GM18867 (cell line): ENCODE measurements around the gene CELA2A.
"Not testable (repeated sequence)": the region's sequence is repeated elsewhere in the genome, so short reads cannot be mapped to it uniquely, and the experiment has no call there.

ENCODE experiments used
- ATAC-seq: cut with Tn5 transposase; IDR thresholded peaks from one replicate; pipeline ENCODE4 v1.9.1; 2021; ENCODE audit warnings: mild to moderate bottlenecking, moderate library complexity; ENCODE audit not compliant: unreplicated experiment

The CELA2A gene

DNA sequence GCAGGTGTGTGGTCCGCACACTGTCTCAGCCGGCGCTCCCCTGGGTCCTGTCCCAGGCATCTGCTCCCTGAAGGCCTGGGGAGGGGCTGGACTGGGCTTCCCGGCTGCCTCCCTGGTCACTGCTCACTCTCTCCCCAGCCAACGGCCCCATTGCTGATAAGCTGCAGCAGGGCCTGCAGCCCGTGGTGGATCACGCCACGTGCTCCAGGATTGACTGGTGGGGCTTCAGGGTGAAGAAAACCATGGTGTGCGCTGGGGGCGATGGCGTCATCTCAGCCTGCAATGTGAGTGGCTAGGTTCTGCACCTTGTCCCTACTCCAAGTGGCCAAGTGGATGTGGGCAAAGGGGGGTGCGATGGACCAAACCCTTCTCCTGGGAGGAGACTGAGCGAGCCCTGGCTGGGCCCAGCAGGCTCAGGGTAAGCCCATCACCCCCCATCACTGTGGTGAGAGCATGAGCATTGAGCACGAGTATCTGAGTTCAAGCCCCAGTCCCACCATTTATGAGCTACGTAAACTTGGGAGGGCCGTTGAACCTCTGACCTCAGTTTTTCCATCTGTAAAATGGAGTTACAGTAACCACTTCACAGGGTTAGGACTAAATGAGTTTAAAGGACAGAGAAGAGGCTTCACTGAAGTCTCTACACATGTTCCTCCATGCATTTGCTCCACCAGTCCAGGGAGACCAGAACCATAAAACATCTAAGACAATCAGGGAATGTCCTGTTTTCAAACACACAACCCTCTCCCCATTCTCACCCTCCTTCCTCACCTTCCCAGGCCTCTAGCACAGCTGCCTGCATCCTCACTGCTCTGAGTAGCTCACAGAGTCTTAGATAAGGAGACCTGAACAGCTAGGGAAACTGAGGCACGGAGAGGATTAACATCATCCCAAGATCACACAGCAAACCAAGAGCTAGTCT, 11.8 kb upstream of the CELA2A start:
- no peak for ATAC-seq

DNA sequence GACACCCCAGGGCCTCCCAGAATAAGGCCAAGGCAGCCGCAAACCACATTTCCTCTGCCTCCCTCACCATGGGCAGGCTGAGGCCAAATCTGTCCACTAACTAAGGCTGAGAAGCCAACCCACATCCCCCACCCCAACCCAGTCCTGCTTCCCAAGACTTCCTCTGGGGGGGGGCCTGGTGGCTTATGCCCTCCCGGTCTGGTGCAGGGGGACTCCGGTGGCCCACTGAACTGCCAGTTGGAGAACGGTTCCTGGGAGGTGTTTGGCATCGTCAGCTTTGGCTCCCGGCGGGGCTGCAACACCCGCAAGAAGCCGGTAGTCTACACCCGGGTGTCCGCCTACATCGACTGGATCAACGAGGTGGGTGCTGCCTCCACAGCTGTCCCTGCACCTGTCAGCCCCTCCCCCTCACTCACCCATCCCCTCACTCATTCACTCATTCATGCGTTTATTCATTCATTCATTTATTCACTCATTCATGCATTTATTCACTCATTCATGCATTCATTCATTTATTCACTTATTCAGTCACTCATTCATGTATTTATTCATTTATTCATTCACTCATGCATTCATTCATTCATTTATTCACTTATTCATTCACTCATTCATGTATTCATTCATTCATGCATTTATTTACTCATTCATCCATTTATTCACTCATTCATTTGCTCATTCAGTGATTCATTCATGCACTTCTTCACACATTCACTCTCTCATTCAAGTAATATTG, 11.0 kb upstream of the CELA2A start:
- ATAC-seq, result no peak

DNA sequence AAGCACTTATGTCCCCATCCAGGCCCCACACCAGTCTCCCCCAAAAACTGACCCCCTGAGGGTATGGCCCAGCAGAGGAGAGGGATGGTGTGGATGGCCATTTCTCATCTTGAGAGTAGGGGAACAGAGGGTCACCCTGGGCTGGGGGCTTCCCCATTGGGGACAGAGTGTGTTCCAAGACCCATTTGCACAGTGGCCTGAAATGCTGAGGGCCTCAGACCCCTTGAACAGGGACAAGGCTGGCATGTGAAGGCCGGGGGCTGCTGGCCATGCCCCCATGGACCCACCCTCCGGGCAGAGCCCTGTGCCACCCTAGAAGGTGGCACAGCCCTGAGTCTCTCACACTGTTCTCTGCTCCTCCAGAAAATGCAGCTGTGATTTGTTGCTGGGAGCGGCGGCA, 10.3 kb upstream of the CELA2A start:
- ATAC-seq, result no peak

DNA sequence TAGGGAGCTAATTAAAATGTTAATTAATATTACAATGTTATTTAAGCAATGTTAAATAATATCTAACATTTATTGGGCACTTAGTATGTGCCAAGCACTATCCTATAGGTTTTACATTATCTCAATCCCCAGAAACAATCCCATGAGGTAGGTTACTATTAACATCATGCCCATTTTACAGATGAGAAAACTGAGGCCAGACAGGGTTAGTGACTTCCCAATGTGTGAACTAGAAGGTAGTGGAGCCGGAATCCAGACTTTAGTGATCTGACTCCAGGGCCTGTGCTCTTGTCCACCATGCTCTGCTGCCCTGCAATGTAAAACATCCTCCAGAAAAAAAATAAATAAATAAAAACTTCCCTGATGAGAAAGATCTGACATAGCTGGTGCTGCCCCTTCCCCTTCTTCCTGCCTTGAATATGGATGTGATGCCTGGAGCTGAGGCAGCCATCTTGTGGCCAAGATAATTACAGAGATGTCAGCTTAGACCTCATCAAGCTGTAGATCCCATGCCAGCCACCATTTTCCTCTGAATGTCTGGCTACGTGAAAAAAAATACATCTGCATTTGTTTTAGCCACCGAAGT, 7.6 kb upstream of the CELA2A start:
- ATAC-seq, result no peak

DNA sequence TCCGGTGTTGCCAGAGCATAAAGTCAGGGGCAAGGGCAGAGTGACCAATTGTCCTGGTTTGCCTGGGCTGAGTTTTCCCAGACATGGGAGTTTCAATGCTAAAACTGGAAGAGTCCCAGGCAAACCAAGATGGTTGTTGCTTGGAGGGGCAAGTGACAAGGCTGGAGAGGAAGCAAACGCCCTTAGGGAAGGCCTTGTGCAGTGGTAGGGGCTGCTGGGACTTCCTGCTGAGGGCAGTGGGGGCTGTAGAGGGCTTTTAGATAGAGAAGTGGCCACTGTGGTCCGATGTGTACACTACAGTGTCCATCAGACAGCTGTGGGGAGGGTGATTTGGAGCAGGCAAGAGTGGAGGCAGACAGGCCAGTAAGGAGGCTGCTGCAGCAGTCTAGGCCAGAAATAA, 7.0 kb upstream of the CELA2A start:
- no peak for ATAC-seq

- ATAC-seq, result no peak
Observed at GRCh38 chr1:15451014-15451722, 5.4 kb upstream of the CELA2A start.

DNA sequence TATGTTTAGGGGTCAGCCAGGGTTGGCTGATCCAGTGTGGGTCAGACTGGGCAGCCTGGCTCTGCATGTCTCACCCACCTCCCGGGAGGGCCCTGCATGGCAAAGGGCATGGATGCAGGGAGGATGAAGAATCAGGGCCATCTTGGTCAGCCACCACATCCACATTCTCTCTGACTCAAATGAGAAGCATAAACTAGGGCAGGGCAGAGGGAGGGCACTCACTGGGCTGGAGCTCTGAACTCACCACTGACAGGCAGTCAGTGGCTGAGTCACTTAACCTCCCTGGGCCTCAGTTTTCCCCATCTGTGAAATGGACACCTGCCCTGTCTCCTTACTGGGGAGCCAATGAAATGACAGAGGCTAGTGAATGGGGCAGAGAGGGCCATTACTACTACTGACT, 4.3 kb upstream of the CELA2A start:
- ATAC-seq, result no peak

DNA sequence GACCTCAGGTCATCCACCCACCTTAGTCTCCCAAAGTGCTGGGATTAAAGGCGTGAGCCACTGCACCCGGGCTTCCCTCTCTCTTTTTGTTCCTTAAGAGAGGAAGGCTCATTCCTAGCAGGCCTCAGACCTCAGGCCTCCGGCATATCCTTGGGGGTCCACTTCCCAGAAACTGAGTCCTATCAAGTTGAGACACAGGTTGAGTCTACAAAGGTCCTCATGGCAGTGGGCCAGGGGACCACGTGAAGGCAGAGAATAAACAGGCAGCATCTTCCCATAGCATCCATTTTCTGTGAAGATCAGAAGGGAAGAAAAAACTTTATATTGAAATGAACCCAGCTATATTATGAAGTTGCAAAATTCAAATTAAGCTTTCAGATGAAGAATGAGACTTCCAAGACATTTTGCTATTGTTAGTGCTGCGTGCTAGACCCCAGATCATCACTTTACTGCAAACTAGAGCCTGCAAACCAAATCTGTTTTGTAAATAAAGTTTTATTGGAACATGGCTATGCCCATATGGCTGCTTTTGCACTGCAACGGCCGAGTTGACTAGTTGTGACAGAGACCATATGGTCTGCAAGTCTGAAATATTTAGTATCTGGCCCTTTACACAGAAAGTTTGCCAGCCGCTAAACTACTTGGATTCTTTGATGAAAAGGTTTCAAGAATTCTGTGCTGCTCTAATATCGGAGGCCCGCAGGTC, 3.5 kb upstream of the CELA2A start:
- no peak for ATAC-seq

- ATAC-seq, result no peak
Observed at GRCh38 chr1:15453734-15454133, 2.8 kb upstream of the CELA2A start.

DNA sequence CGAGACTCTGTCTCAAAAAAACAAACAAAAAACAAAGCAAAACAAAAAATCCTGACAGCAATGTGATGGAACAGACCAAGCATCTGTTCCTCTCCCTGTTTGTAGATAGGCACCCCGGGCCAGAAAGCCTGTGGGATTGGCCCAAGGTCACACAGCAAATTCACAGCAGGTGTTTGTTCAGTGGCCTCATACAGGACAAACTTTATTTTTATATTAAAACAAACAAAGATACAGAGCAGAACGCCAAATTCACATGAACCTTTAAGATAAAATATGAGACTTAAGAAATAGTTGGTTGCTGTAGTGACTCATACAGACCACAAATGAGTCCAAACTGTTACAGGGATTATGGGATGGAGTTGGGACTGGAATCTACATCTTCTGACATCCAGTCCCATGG, 2.3 kb upstream of the CELA2A start:
- ATAC-seq, result no peak

- ATAC-seq, result no peak
Observed at GRCh38 chr1:15455522-15455921, 1.0 kb upstream of the CELA2A start.

- ATAC-seq, result no peak
Observed at GRCh38 chr1:15457585-15457984, 1.1 kb downstream of the CELA2A start.

- not testable (repeated sequence) for ATAC-seq
Observed at GRCh38 chr1:15458388-15458787, 1.9 kb downstream of the CELA2A start.

- ATAC-seq, result no peak
Observed at GRCh38 chr1:15459771-15460707, 3.5 kb downstream of the CELA2A start.

GRCh38 chr1:15460708-15461095, 4.2 kb downstream of the CELA2A start:
- ATAC-seq, result no peak

DNA sequence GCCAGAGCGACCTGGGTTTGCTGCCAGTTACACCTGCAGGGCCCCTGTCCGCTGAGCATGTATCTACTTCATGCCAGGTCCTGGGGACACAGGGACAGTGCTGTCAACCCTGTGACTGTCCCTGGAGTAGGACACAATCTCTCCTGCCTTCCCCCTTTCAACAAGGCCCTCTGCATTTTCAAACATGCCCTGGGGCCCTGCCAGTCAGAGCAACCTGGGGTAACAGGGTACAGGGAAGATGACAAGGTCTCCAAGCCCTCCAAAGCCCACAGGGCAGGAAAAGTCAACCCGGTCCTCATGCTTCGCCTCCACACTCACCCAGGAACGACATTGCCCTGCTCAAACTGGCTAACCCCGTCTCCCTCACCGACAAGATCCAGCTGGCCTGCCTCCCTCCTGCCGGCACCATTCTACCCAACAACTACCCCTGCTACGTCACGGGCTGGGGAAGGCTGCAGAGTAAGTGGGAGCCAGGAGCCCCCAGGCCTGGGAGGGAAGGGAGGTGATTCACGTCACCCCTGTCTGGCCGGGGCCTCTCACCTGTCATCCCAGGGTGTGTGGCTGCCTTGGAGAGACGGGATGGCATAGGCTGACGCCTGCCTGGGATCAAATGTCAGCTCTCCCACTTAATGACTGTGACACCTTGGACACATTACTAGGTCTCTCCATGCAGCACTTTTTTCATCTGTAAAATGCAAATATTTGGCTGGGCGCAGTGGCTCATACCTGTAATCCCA, 6.7 kb downstream of the CELA2A start:
- ATAC-seq, result not testable (repeated sequence)

- ATAC-seq, result not testable (repeated sequence)
Observed at GRCh38 chr1:15463926-15464322, 7.4 kb downstream of the CELA2A start.

- ATAC-seq, result no peak
Observed at GRCh38 chr1:15465674-15466073, 9.1 kb downstream of the CELA2A start.
